ENCODE data around the gene CLRN1. TPM values are rescaled to one million over a fixed set of nuclear protein-coding genes. Genes with fewer than 3 reads are reported as not detected.

CLRN1 gene
- total RNA-seq, 1 experiment from 2014 or later = not detected

DNA sequence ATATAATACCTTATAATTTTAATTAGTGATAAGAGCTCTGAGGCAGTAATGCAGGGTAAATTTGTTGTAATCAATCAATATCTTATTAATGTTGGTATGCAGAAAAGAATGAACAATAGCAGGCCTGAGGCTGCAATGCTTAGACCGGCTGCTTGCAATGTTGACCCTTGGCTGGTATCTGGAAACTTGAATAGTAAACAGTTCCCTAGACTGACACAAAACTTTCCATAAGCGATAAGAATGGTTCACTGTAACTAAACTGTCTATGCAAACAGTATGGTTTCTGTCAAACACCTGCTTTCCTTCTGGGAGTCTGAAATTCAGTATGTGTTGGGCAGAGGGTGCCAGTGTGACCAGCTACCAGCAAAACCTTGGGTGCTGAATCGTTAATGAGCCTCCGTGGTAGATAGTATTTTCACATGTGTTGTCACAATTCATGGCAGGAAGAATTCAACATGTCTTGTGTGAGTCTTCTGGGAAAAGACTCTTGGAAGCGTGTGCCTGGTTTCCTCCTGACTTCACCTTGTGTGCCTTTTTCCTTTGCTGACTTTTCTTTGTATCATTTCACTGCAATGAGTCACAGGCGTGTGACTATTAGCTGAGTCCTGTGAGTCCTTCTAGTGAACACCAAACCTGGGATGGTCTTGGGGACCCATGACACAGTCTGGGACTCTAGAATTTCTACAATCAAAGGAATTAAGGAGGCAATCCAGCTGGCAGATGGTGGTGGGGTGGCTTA, 30.7 kb upstream of the CLRN1 start:
- Mint-ChIP-seq H3K9me3 (no peaks in the 10 kb centered on the region), H3K27ac (no peak overlapping the region), H3K36me3 (no peaks in the 10 kb centered on the region), H3K4me3 (no peak overlapping the region), H3K4me1 (peaks cover 17% of the 10 kb centered on the region), H3K27me3 (ENCODE audit: low read depth) (no peaks in the 10 kb centered on the region)
- POLR2A ChIA-PET = no interaction called here
- CTCF ChIA-PET = no interaction called here
- no peak for TF ChIP-seq CREM (CRISPR knock-in tag; IDR thresholded peaks at IDR 0.05)
- no peak for TF ChIP-seq FOXK1 (CRISPR knock-in tag; IDR thresholded peaks at IDR 0.05)
- no peak for TF ChIP-seq ZNF232 (CRISPR knock-in tag; IDR thresholded peaks at IDR 0.05)
- TF ChIP-seq PRRX2 (CRISPR knock-in tag; IDR thresholded peaks at IDR 0.05) = no peak
- TF ChIP-seq, protein P1, sequence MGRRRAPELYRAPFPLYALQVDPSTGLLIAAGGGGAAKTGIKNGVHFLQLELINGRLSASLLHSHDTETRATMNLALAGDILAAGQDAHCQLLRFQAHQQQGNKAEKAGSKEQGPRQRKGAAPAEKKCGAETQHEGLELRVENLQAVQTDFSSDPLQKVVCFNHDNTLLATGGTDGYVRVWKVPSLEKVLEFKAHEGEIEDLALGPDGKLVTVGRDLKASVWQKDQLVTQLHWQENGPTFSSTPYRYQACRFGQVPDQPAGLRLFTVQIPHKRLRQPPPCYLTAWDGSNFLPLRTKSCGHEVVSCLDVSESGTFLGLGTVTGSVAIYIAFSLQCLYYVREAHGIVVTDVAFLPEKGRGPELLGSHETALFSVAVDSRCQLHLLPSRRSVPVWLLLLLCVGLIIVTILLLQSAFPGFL (CRISPR knock-in tag; IDR thresholded peaks at IDR 0.05; ENCODE audit: borderline replicate concordance) = no peak
- TF ChIP-seq, protein P2, sequence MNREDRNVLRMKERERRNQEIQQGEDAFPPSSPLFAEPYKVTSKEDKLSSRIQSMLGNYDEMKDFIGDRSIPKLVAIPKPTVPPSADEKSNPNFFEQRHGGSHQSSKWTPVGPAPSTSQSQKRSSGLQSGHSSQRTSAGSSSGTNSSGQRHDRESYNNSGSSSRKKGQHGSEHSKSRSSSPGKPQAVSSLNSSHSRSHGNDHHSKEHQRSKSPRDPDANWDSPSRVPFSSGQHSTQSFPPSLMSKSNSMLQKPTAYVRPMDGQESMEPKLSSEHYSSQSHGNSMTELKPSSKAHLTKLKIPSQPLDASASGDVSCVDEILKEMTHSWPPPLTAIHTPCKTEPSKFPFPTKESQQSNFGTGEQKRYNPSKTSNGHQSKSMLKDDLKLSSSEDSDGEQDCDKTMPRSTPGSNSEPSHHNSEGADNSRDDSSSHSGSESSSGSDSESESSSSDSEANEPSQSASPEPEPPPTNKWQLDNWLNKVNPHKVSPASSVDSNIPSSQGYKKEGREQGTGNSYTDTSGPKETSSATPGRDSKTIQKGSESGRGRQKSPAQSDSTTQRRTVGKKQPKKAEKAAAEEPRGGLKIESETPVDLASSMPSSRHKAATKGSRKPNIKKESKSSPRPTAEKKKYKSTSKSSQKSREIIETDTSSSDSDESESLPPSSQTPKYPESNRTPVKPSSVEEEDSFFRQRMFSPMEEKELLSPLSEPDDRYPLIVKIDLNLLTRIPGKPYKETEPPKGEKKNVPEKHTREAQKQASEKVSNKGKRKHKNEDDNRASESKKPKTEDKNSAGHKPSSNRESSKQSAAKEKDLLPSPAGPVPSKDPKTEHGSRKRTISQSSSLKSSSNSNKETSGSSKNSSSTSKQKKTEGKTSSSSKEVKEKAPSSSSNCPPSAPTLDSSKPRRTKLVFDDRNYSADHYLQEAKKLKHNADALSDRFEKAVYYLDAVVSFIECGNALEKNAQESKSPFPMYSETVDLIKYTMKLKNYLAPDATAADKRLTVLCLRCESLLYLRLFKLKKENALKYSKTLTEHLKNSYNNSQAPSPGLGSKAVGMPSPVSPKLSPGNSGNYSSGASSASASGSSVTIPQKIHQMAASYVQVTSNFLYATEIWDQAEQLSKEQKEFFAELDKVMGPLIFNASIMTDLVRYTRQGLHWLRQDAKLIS (CRISPR knock-in tag; IDR thresholded peaks at IDR 0.05; ENCODE audit: borderline replicate concordance) = no peak
- TF ChIP-seq, protein P3, sequence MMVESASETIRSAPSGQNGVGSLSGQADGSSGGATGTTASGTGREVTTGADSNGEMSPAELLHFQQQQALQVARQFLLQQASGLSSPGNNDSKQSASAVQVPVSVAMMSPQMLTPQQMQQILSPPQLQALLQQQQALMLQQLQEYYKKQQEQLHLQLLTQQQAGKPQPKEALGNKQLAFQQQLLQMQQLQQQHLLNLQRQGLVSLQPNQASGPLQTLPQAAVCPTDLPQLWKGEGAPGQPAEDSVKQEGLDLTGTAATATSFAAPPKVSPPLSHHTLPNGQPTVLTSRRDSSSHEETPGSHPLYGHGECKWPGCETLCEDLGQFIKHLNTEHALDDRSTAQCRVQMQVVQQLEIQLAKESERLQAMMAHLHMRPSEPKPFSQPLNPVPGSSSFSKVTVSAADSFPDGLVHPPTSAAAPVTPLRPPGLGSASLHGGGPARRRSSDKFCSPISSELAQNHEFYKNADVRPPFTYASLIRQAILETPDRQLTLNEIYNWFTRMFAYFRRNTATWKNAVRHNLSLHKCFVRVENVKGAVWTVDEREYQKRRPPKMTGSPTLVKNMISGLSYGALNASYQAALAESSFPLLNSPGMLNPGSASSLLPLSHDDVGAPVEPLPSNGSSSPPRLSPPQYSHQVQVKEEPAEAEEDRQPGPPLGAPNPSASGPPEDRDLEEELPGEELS (CRISPR knock-in tag; IDR thresholded peaks at IDR 0.05) = no peak
- no peak for TF ChIP-seq IRF2 (CRISPR knock-in tag; IDR thresholded peaks at IDR 0.05; ENCODE audit: borderline replicate concordance, low read depth)
- TF ChIP-seq RELA (CRISPR knock-in tag; IDR thresholded peaks at IDR 0.05; ENCODE audit: borderline replicate concordance) = no peak
- TF ChIP-seq, protein P4, sequence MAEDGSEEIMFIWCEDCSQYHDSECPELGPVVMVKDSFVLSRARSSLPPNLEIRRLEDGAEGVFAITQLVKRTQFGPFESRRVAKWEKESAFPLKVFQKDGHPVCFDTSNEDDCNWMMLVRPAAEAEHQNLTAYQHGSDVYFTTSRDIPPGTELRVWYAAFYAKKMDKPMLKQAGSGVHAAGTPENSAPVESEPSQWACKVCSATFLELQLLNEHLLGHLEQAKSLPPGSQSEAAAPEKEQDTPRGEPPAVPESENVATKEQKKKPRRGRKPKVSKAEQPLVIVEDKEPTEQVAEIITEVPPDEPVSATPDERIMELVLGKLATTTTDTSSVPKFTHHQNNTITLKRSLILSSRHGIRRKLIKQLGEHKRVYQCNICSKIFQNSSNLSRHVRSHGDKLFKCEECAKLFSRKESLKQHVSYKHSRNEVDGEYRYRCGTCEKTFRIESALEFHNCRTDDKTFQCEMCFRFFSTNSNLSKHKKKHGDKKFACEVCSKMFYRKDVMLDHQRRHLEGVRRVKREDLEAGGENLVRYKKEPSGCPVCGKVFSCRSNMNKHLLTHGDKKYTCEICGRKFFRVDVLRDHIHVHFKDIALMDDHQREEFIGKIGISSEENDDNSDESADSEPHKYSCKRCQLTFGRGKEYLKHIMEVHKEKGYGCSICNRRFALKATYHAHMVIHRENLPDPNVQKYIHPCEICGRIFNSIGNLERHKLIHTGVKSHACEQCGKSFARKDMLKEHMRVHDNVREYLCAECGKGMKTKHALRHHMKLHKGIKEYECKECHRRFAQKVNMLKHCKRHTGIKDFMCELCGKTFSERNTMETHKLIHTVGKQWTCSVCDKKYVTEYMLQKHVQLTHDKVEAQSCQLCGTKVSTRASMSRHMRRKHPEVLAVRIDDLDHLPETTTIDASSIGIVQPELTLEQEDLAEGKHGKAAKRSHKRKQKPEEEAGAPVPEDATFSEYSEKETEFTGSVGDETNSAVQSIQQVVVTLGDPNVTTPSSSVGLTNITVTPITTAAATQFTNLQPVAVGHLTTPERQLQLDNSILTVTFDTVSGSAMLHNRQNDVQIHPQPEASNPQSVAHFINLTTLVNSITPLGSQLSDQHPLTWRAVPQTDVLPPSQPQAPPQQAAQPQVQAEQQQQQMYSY (CRISPR knock-in tag; IDR thresholded peaks at IDR 0.05) = no peak
- TF ChIP-seq, protein P5, sequence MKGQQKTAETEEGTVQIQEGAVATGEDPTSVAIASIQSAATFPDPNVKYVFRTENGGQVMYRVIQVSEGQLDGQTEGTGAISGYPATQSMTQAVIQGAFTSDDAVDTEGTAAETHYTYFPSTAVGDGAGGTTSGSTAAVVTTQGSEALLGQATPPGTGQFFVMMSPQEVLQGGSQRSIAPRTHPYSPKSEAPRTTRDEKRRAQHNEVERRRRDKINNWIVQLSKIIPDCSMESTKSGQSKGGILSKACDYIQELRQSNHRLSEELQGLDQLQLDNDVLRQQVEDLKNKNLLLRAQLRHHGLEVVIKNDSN (CRISPR knock-in tag; IDR thresholded peaks at IDR 0.05) = no peak
- TF ChIP-seq, protein P6, sequence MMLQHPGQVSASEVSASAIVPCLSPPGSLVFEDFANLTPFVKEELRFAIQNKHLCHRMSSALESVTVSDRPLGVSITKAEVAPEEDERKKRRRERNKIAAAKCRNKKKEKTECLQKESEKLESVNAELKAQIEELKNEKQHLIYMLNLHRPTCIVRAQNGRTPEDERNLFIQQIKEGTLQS (CRISPR knock-in tag; conservative IDR thresholded peaks at IDR 0.05) = no peak
- TF ChIP-seq JUN (CRISPR knock-in tag; IDR thresholded peaks at IDR 0.05) = no peak
- TF ChIP-seq, protein P7, sequence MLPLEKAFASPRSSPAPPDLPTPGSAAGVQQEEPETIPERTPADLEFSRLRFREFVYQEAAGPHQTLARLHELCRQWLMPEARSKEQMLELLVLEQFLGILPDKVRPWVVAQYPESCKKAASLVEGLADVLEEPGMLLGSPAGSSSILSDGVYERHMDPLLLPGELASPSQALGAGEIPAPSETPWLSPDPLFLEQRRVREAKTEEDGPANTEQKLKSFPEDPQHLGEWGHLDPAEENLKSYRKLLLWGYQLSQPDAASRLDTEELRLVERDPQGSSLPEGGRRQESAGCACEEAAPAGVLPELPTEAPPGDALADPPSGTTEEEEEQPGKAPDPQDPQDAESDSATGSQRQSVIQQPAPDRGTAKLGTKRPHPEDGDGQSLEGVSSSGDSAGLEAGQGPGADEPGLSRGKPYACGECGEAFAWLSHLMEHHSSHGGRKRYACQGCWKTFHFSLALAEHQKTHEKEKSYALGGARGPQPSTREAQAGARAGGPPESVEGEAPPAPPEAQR (CRISPR knock-in tag; IDR thresholded peaks at IDR 0.05) = no peak
- TF ChIP-seq, protein P8, sequence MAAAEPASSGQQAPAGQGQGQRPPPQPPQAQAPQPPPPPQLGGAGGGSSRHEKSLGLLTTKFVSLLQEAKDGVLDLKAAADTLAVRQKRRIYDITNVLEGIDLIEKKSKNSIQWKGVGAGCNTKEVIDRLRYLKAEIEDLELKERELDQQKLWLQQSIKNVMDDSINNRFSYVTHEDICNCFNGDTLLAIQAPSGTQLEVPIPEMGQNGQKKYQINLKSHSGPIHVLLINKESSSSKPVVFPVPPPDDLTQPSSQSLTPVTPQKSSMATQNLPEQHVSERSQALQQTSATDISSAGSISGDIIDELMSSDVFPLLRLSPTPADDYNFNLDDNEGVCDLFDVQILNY (CRISPR knock-in tag; IDR thresholded peaks at IDR 0.05) = no peak
- TF ChIP-seq ELF4 (CRISPR knock-in tag; IDR thresholded peaks at IDR 0.05; ENCODE audit: low read depth) = no peak
- TF ChIP-seq, protein P9, sequence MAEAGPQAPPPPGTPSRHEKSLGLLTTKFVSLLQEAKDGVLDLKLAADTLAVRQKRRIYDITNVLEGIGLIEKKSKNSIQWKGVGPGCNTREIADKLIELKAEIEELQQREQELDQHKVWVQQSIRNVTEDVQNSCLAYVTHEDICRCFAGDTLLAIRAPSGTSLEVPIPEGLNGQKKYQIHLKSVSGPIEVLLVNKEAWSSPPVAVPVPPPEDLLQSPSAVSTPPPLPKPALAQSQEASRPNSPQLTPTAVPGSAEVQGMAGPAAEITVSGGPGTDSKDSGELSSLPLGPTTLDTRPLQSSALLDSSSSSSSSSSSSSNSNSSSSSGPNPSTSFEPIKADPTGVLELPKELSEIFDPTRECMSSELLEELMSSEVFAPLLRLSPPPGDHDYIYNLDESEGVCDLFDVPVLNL (CRISPR knock-in tag; IDR thresholded peaks at IDR 0.05; ENCODE audit: borderline replicate concordance, low read depth) = no peak
- TF ChIP-seq, protein P10, sequence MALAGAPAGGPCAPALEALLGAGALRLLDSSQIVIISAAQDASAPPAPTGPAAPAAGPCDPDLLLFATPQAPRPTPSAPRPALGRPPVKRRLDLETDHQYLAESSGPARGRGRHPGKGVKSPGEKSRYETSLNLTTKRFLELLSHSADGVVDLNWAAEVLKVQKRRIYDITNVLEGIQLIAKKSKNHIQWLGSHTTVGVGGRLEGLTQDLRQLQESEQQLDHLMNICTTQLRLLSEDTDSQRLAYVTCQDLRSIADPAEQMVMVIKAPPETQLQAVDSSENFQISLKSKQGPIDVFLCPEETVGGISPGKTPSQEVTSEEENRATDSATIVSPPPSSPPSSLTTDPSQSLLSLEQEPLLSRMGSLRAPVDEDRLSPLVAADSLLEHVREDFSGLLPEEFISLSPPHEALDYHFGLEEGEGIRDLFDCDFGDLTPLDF (CRISPR knock-in tag; IDR thresholded peaks at IDR 0.05) = no peak
- DNase-seq (ENCODE audit: low spot score) = no peak
- no peak for ATAC-seq

Measured in WTC11 (cell line).